SK-N-SH treated with all-trans-retinoic acid at 6 μM for 48 hours (cell line): Measurements from ENCODE around the gene KDR.

ENCODE experiments used
- ATAC-seq: fragments of 200-7000 bp; cut with Tn5 transposase; 3 replicates; pipeline ENCODE4 v1.9.1; 2020; ENCODE audit warnings: mild to moderate bottlenecking, moderate library complexity
- ARNTL ChIP-seq: fragments of 450-650 bp; formaldehyde crosslinking; IDR thresholded peaks from 2 replicates; pipeline ENCODE4 v1.5.0; 2020; ENCODE audit warnings: low read depth, mild to moderate bottlenecking, moderate library complexity, borderline replicate concordance
- BACH2 ChIP-seq: fragments of 250-450 bp; sonication (Bioruptor Pico); IDR thresholded peaks from 2 replicates; pipeline ENCODE4 v1.9.0; 2021; ENCODE audit warnings: mild to moderate bottlenecking, borderline replicate concordance
- CSDC2 ChIP-seq: fragments of 250-450 bp; sonication (Bioruptor Pico); IDR thresholded peaks from 2 replicates; pipeline ENCODE4 v1.5.0; 2020; ENCODE audit warnings: mild to moderate bottlenecking, moderate library complexity
- ESRRG ChIP-seq: fragments of 250-450 bp; sonication (Bioruptor Pico); IDR thresholded peaks from 2 replicates; pipeline ENCODE4 v1.6.1; 2021; ENCODE audit warnings: mild to moderate bottlenecking
- GLIS3 ChIP-seq: fragments of 250-450 bp; sonication (Bioruptor Pico); IDR thresholded peaks from 2 replicates; pipeline ENCODE4 v1.5.0; 2020; ENCODE audit warnings: mild to moderate bottlenecking, moderate library complexity
- ISL1 ChIP-seq: fragments of 250-450 bp; sonication (Bioruptor Pico); IDR thresholded peaks from 2 replicates; pipeline ENCODE4 v2.1.2; 2022; ENCODE audit warnings: mild to moderate bottlenecking, moderate library complexity
- OSR1 ChIP-seq: fragments of 250-450 bp; sonication (Bioruptor Pico); IDR thresholded peaks from 2 replicates; pipeline ENCODE4 v1.8.0; 2022; ENCODE audit warnings: moderate library complexity, mild to moderate bottlenecking, inconsistent platforms
- PATZ1 ChIP-seq: fragments of 250-450 bp; sonication (Bioruptor Pico); IDR thresholded peaks from 2 replicates; pipeline ENCODE4 v1.8.0; 2020; ENCODE audit warnings: mild to moderate bottlenecking, moderate library complexity, borderline replicate concordance
- POU6F1 ChIP-seq: fragments of 250-450 bp; sonication (Bioruptor Pico); IDR thresholded peaks from 2 replicates; pipeline ENCODE4 v1.8.0; 2021; ENCODE audit warnings: low read depth, mild to moderate bottlenecking, moderate library complexity, borderline replicate concordance
- PPARA ChIP-seq: fragments of 250-450 bp; sonication (Bioruptor Pico); IDR thresholded peaks from 2 replicates; pipeline ENCODE4 v1.5.0; 2020; ENCODE audit warnings: mild to moderate bottlenecking, borderline replicate concordance
- RARB ChIP-seq: fragments of 250-450 bp; sonication (Bioruptor Pico); IDR thresholded peaks from 2 replicates; pipeline ENCODE4 v1.8.0; 2021; ENCODE audit warnings: mild to moderate bottlenecking, moderate library complexity
- SNAI2 ChIP-seq: fragments of 250-450 bp; sonication (Bioruptor Pico); IDR thresholded peaks from 2 replicates; pipeline ENCODE4 v1.5.0; 2020; ENCODE audit warnings: mild to moderate bottlenecking, moderate library complexity
- TCF4 ChIP-seq: fragments of 250-450 bp; sonication (Bioruptor Pico); IDR thresholded peaks from 2 replicates; pipeline ENCODE4 v1.8.0; 2021; ENCODE audit warnings: mild to moderate bottlenecking, moderate library complexity, borderline replicate concordance
- TSHZ2 ChIP-seq: fragments of 250-450 bp; sonication (Bioruptor Pico); IDR thresholded peaks from 2 replicates; pipeline ENCODE4 v1.5.0; 2020; ENCODE audit warnings: mild to moderate bottlenecking, moderate library complexity
- ZC3H10 ChIP-seq: fragments of 250-450 bp; sonication (Bioruptor Pico); IDR thresholded peaks from 2 replicates; pipeline ENCODE4 v1.5.1; 2021; ENCODE audit warnings: mild to moderate bottlenecking, moderate library complexity
- ZFP3 ChIP-seq: fragments of 250-450 bp; sonication (Bioruptor Pico); IDR thresholded peaks from 2 replicates; pipeline ENCODE4 v1.5.0; 2020; ENCODE audit warnings: mild to moderate bottlenecking, moderate library complexity
- ZFP30 ChIP-seq: fragments of 450-650 bp; formaldehyde crosslinking; IDR thresholded peaks from 2 replicates; pipeline ENCODE4 v1.5.0; 2022; ENCODE audit warnings: mild to moderate bottlenecking, moderate library complexity
- ZNF565 ChIP-seq: fragments of 450-650 bp; formaldehyde crosslinking; conservative IDR thresholded peaks from 2 replicates; pipeline ENCODE4 v1.5.0; 2020; ENCODE audit warnings: low read depth, mild to moderate bottlenecking, moderate library complexity
- ZNF70 ChIP-seq: fragments of 450-650 bp; formaldehyde crosslinking; IDR thresholded peaks from 2 replicates; pipeline ENCODE4 v1.5.0; 2020; ENCODE audit warnings: mild to moderate bottlenecking, moderate library complexity
- ZNF8 ChIP-seq: fragments of 450-650 bp; formaldehyde crosslinking; IDR thresholded peaks from 2 replicates; pipeline ENCODE4 v1.5.0; 2020; ENCODE audit warnings: mild to moderate bottlenecking, moderate library complexity
- TF ChIP-seq, protein P1 (sequence below): fragments of 250-450 bp; sonication (Bioruptor Pico); IDR thresholded peaks from 2 replicates; pipeline ENCODE4 v1.5.1; 2021; ENCODE audit warnings: mild to moderate bottlenecking, moderate library complexity
- TF ChIP-seq, protein P2 (sequence below): fragments of 250-450 bp; sonication (Bioruptor Pico); IDR thresholded peaks from 2 replicates; pipeline ENCODE4 v1.5.1; 2020; ENCODE audit warnings: low read depth, mild to moderate bottlenecking, moderate library complexity

Gene KDR

GRCh38 chr4:55116450-55116849, 8.9 kb downstream of the KDR start:
- no peak for ATAC-seq
- no peak for TF ChIP-seq ISL1 (CRISPR knock-in tag)
- no peak for TF ChIP-seq SNAI2 (CRISPR knock-in tag)
- no peak for TF ChIP-seq ESRRG (CRISPR knock-in tag)
- TF ChIP-seq TCF4 (CRISPR knock-in tag), result no peak
- TF ChIP-seq ZNF565 (CRISPR knock-in tag), result no peak
- no peak for TF ChIP-seq ZNF8
- TF ChIP-seq RARB (CRISPR knock-in tag), result no peak
- TF ChIP-seq GLIS3 (CRISPR knock-in tag), result no peak

GRCh38 chr4:55111601-55112000, 13.8 kb downstream of the KDR start:
- no peak for TF ChIP-seq PPARA (CRISPR knock-in tag)
- TF ChIP-seq OSR1 (CRISPR knock-in tag), result no peak
- TF ChIP-seq, protein P1, sequence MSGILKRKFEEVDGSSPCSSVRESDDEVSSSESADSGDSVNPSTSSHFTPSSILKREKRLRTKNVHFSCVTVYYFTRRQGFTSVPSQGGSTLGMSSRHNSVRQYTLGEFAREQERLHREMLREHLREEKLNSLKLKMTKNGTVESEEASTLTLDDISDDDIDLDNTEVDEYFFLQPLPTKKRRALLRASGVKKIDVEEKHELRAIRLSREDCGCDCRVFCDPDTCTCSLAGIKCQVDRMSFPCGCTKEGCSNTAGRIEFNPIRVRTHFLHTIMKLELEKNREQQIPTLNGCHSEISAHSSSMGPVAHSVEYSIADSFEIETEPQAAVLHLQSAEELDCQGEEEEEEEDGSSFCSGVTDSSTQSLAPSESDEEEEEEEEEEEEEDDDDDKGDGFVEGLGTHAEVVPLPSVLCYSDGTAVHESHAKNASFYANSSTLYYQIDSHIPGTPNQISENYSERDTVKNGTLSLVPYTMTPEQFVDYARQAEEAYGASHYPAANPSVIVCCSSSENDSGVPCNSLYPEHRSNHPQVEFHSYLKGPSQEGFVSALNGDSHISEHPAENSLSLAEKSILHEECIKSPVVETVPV (CRISPR knock-in tag), result no peak
- no peak for TF ChIP-seq BACH2 (CRISPR knock-in tag)
- no peak for TF ChIP-seq TCF4 (CRISPR knock-in tag)
- no peak for ATAC-seq

- TF ChIP-seq ARNTL (CRISPR knock-in tag) (no peak), ZNF565 (CRISPR knock-in tag) (no peak), TSHZ2 (CRISPR knock-in tag) (no peak), ZFP3 (CRISPR knock-in tag) (no peak), BACH2 (CRISPR knock-in tag) (no peak), OSR1 (CRISPR knock-in tag) (no peak), ZC3H10 (no peak), PATZ1 (CRISPR knock-in tag) (no peak), ZFP30 (CRISPR knock-in tag) (no peak), POU6F1 (no peak), GLIS3 (CRISPR knock-in tag) (no peak), PPARA (CRISPR knock-in tag) (no peak), ESRRG (CRISPR knock-in tag) (no peak), ZNF70 (CRISPR knock-in tag) (no peak), CSDC2 (CRISPR knock-in tag) (no peak)
- TF ChIP-seq, protein P1 (CRISPR knock-in tag), result no peak
- TF ChIP-seq, protein P2, sequence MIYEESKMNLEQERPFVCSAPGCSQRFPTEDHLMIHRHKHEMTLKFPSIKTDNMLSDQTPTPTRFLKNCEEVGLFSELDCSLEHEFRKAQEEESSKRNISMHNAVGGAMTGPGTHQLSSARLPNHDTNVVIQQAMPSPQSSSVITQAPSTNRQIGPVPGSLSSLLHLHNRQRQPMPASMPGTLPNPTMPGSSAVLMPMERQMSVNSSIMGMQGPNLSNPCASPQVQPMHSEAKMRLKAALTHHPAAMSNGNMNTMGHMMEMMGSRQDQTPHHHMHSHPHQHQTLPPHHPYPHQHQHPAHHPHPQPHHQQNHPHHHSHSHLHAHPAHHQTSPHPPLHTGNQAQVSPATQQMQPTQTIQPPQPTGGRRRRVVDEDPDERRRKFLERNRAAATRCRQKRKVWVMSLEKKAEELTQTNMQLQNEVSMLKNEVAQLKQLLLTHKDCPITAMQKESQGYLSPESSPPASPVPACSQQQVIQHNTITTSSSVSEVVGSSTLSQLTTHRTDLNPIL (CRISPR knock-in tag), result no peak
- TF ChIP-seq, all 23 proteins: peak for 0
Measured at GRCh38 chr4:55110131-55110530, 15.3 kb downstream of the KDR start.

More at GRCh38 chr4:55110131-55110530, 15.3 kb downstream of the KDR start:
- no peak for ATAC-seq
